H9 (cell line): Measurements from ENCODE around the gene MRPS33. TPM values are rescaled to one million over a fixed set of nuclear protein-coding genes. Genes with fewer than 3 reads are reported as not detected.

Experiments
- DNase-seq: peaks from one replicate; pipeline ENCODE4 v3.0.0-alpha.2; 2017
- H2AFZ ChIP-seq: one replicate; pipeline ENCODE4 v1.6.1; 2013; ENCODE audit warnings: mild to moderate bottlenecking, low read length, control low read depth, moderate library complexity
- H2AK5ac ChIP-seq: 2 replicates; pipeline ENCODE4 v1.6.1; 2013; ENCODE audit warnings: low read length, control low read depth, mixed read lengths; ENCODE audit not compliant: insufficient read length
- H2BK120ac ChIP-seq: one replicate; pipeline ENCODE4 v1.6.1; 2013; ENCODE audit warnings: low read depth, mild to moderate bottlenecking, low read length, control low read depth, inconsistent platforms; ENCODE audit not compliant: poor library complexity, severe bottlenecking
- H2BK12ac ChIP-seq: 2 replicates; pipeline ENCODE4 v1.6.1; 2013; ENCODE audit warnings: low read length, control low read depth, mixed read lengths, low read depth; ENCODE audit not compliant: insufficient read length
- H2BK15ac ChIP-seq: 2 replicates; pipeline ENCODE4 v1.6.1; 2013; ENCODE audit warnings: low read depth, low read length, control low read depth
- H2BK20ac ChIP-seq: one replicate; pipeline ENCODE4 v1.6.1; 2013; ENCODE audit warnings: low read depth, mild to moderate bottlenecking, low read length, control low read depth, inconsistent platforms; ENCODE audit not compliant: poor library complexity, severe bottlenecking
- H2BK5ac ChIP-seq: 2 replicates; pipeline ENCODE4 v1.6.1; 2013; ENCODE audit warnings: low read length, control low read depth, mixed read lengths; ENCODE audit not compliant: insufficient read length
- H3K14ac ChIP-seq: 2 replicates; pipeline ENCODE4 v1.6.1; 2013; ENCODE audit warnings: low read length, control low read depth; ENCODE audit not compliant: insufficient read depth
- H3K18ac ChIP-seq: 2 replicates; pipeline ENCODE4 v1.6.1; 2013; ENCODE audit warnings: low read depth, mild to moderate bottlenecking, mixed read lengths, low read length, control low read depth; ENCODE audit not compliant: insufficient read length
- H3K23ac ChIP-seq: 2 replicates; pipeline ENCODE4 v1.6.1; 2013; ENCODE audit warnings: low read length, control low read depth, mixed read lengths, low read depth; ENCODE audit not compliant: insufficient read length
- H3K23me2 ChIP-seq: 2 replicates; pipeline ENCODE4 v1.6.1; 2013; ENCODE audit warnings: low read depth, mild to moderate bottlenecking, mixed read lengths, low read length, control low read depth; ENCODE audit not compliant: insufficient read length, poor library complexity, severe bottlenecking
- H3K27ac ChIP-seq: 2 replicates; pipeline ENCODE4 v1.5.1; 2013; ENCODE audit warnings: low read length, control low read depth, mixed read lengths, low read depth; ENCODE audit not compliant: insufficient read length
- H3K27me3 ChIP-seq: 2 replicates; pipeline ENCODE4 v1.6.1; 2013; ENCODE audit warnings: low read length, control low read depth, inconsistent platforms; ENCODE audit not compliant: insufficient read depth
- H3K4ac ChIP-seq: 2 replicates; pipeline ENCODE4 v1.6.1; 2013; ENCODE audit warnings: low read depth, mild to moderate bottlenecking, control low read depth, inconsistent platforms, low read length, moderate library complexity
- H3K4me1 ChIP-seq: 2 replicates; pipeline ENCODE4 v1.6.1; 2013; ENCODE audit warnings: low read length, control low read depth, inconsistent platforms; ENCODE audit not compliant: insufficient read depth
- H3K4me2 ChIP-seq: 2 replicates; pipeline ENCODE4 v1.6.1; 2013; ENCODE audit warnings: low read length, control low read depth, mixed read lengths; ENCODE audit not compliant: insufficient read length, insufficient read depth
- H3K56ac ChIP-seq: 2 replicates; pipeline ENCODE4 v1.6.1; 2013; ENCODE audit warnings: low read depth, mild to moderate bottlenecking, mixed read lengths, low read length, control low read depth; ENCODE audit not compliant: insufficient read length
- H3K79me1 ChIP-seq: 2 replicates; pipeline ENCODE4 v1.6.1; 2013; ENCODE audit warnings: low read depth, mild to moderate bottlenecking, moderate library complexity, low read length, control low read depth, inconsistent platforms; ENCODE audit not compliant: insufficient read depth, poor library complexity, severe bottlenecking
- H3K79me2 ChIP-seq: 2 replicates; pipeline ENCODE4 v1.6.1; 2013; ENCODE audit warnings: low read length, control low read depth, inconsistent platforms; ENCODE audit not compliant: insufficient read depth
- H3K9ac ChIP-seq: 2 replicates; pipeline ENCODE4 v1.6.1; 2013; ENCODE audit warnings: low read length, control low read depth, mixed read lengths; ENCODE audit not compliant: insufficient read length; ENCODE audit errors: extremely low read depth
- H3K9me3 ChIP-seq: one replicate; pipeline ENCODE4 v1.6.1; 2013; ENCODE audit warnings: low read depth, low read length, inconsistent platforms; ENCODE audit not compliant: control insufficient read depth
- H3T11ph ChIP-seq: one replicate; pipeline ENCODE4 v1.6.1; 2013; ENCODE audit warnings: mild to moderate bottlenecking, low read length, control low read depth, inconsistent platforms
- H4K20me1 ChIP-seq: one replicate; pipeline ENCODE4 v1.6.1; 2013; ENCODE audit not compliant: control insufficient read depth, insufficient read length, insufficient read depth
- H4K5ac ChIP-seq: 2 replicates; pipeline ENCODE4 v1.6.1; 2013; ENCODE audit warnings: low read depth, mild to moderate bottlenecking, mixed read lengths, low read length, control low read depth; ENCODE audit not compliant: insufficient read length
- H4K8ac ChIP-seq: replicated peaks from 2 replicates; pipeline ENCODE4 v1.6.1; 2013; ENCODE audit warnings: low read length, control low read depth, mixed read lengths, low read depth; ENCODE audit not compliant: insufficient read length
- H4K91ac ChIP-seq: 2 replicates; pipeline ENCODE4 v1.6.1; 2013; ENCODE audit warnings: low read depth, mild to moderate bottlenecking, moderate library complexity, mixed read lengths, low read length, control low read depth; ENCODE audit not compliant: insufficient read length
- H3K27ac Mint-ChIP-seq, 3 experiments: 2 replicates in 2 of 3; 3 replicates in 1 of 3; pipeline ENCODE4 v1.8.0; 2020 to 2021; ENCODE audit warnings: mixed read lengths in 3 of 3, mild to moderate bottlenecking in 1 of 3, moderate library complexity in 1 of 3
- H3K27me3 Mint-ChIP-seq: 2 replicates; pipeline ENCODE4 v1.8.0; 2021; ENCODE audit warnings: low read depth, mild to moderate bottlenecking, moderate library complexity, mixed read lengths
- H3K36me3 Mint-ChIP-seq, 3 experiments: 2 replicates in 2 of 3; 3 replicates in 1 of 3; pipeline ENCODE4 v1.8.0; 2020 to 2021; ENCODE audit warnings: low read depth in 3 of 3, mixed read lengths in 3 of 3; ENCODE audit not compliant: insufficient read depth in 1 of 3
- H3K4me1 Mint-ChIP-seq, 2 experiments: 2 replicates each; pipeline ENCODE4 v1.8.0; 2020; ENCODE audit warnings: mixed read lengths in 2 of 2
- H3K4me3 Mint-ChIP-seq, 2 experiments: 2 replicates in 1 of 2; 3 replicates in 1 of 2; pipeline ENCODE4 v1.8.0; 2020 to 2021; ENCODE audit warnings: mild to moderate bottlenecking in 2 of 2, mixed read lengths in 2 of 2, moderate library complexity in 1 of 2
- H3K9me3 Mint-ChIP-seq, 2 experiments: 2 replicates in 1 of 2; 3 replicates in 1 of 2; pipeline ENCODE4 v1.8.0; 2020; ENCODE audit warnings: mild to moderate bottlenecking in 2 of 2, mixed read lengths in 2 of 2, moderate library complexity in 1 of 2
- CTCF ChIP-seq: fragments of 200-600 bp; sonication (generic); conservative IDR thresholded peaks from 3 replicates; pipeline ENCODE4 v1.8.0; 2021; ENCODE audit warnings: antibody characterized with exemption, mild to moderate bottlenecking
- WGBS: extraction: QIAGEN DNeasy Blood & Tissue Kit; methylation state at CpG from one replicate; pipeline ENCODE4 v1.1.7; 2013; ENCODE audit warnings: missing lambda C conversion rate, low lambda C conversion rate, mixed read lengths; ENCODE audit not compliant: insufficient read length; ENCODE audit errors: extremely low coverage; 5-methylcytosine and 5-hydroxymethylcytosine counted together
- total RNA-seq: library from RNA; stranded (reverse); gene quantifications from 2 replicates; pipeline ENCODE4 v1.2.1, GENCODE V29; 2021

The MRPS33 gene
- total RNA-seq, 1 experiment from 2014 or later: 64.2 TPM

DNA sequence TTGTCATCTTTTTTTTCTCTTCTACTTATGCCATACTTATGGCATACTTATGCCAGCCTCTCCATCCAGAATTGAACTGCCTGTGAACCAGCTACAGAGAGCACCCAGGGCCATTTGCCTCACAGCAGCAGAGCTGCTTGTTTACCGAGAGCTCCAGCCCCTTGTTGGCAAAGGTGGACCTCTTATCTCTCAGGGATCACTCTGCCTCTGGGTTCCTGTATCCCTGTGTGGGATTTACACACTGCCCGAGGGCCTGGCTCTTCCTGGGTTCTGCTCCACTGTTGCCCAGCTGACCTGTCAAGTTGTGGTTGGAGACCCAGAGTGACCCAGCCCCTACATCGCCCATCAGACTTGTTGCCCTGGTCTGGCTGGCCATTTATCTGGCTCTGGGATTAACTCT lies 22.3 kb downstream of the MRPS33 start:
- Histone ChIP-seq H3K23ac (no peak overlapping the region), H4K20me1 (no peaks in the 10 kb centered on the region), H2BK15ac (no peak overlapping the region), H2BK12ac (no peak overlapping the region), H3K9ac (no peak overlapping the region), H3K27me3 (no peaks in the 10 kb centered on the region), H3K79me1 (no peaks in the 10 kb centered on the region), H2BK120ac (no peak overlapping the region), H4K5ac (no peak overlapping the region), H4K8ac (no peak overlapping the region), H3K23me2 (no peaks in the 10 kb centered on the region), H2BK5ac (no peak overlapping the region), H3K4me1 (no peaks in the 10 kb centered on the region), H3K14ac (no peak overlapping the region), H2AK5ac (no peak overlapping the region), H2AFZ (no peak overlapping the region), H3T11ph (no peak overlapping the region), H4K91ac (no peak overlapping the region), H3K4ac (no peak overlapping the region), H3K18ac (no peak overlapping the region), H3K56ac (no peak overlapping the region), H3K27ac (no peak overlapping the region), H3K79me2 (no peaks in the 10 kb centered on the region), H3K4me2 (no peak overlapping the region), H2BK20ac (no peak overlapping the region), H3K9me3 (no peaks in the 10 kb centered on the region)
- Mint-ChIP-seq H3K36me3 (no peaks in the 10 kb centered on the region), H3K4me1 (no peaks in the 10 kb centered on the region), H3K9me3 (no peaks in the 10 kb centered on the region), H3K27me3 (no peaks in the 10 kb centered on the region; the same call in 1 of the 2 replicates), H3K27ac (no peak overlapping the region), H3K4me3 (no peak overlapping the region)
- TF ChIP-seq CTCF: no peak
- WGBS: no CpG with 5 or more reads among the region's 3 CpGs
- DNase-seq: no peak
